K562 (cell line): ENCODE measurements around the gene CSNK1G2. TPM values are rescaled to one million over a fixed set of nuclear protein-coding genes. Genes with fewer than 3 reads are reported as not detected.

Source experiments
- ARID3A ChIP-seq: IDR thresholded peaks from 2 replicates; pipeline ENCODE4 v1.6.1; 2012; ENCODE audit warnings: low read depth, low read length, improper control_type of control experiment, borderline replicate concordance
- KLF10 ChIP-seq: fragments of 250-450 bp; sonication (Bioruptor Pico); IDR thresholded peaks from 2 replicates; pipeline ENCODE4 v1.6.1; 2021; ENCODE audit warnings: matching md5 sums
- ZNF282 ChIP-seq: sonication (generic); formaldehyde crosslinking; IDR thresholded peaks from 2 replicates; pipeline ENCODE4 v1.8.1; 2023; ENCODE audit warnings: missing genetic modification reagents
- ZNF318 ChIP-seq, 2 experiments: fragments of 450-650 bp; IDR thresholded peaks; 2 replicates each; pipeline ENCODE4 v1.6.1; 2016; ENCODE audit warnings: mild to moderate bottlenecking in 2 of 2, borderline replicate concordance in 1 of 2, low read depth in 1 of 2, moderate library complexity in 1 of 2
- ZNF717 ChIP-seq: fragments of 250-450 bp; sonication (Bioruptor Pico); IDR thresholded peaks from 2 replicates; pipeline ENCODE4 v1.5.0; 2021
- polyA plus RNA-seq, 8 experiments: library from polyadenylated mRNA; depleted of rRNA in 4 of 8; stranded (reverse) in 5 of 8; unstranded in 3 of 8; fragments of >200 nt; fragmentation: Nextera tagmentation in 2 of 8; fragmentation: Illumina TruSeq in 1 of 8; extraction: Ambion mirVana in 2 of 8; extraction: Trizol in 1 of 8; gene quantifications; 2 replicates each; pipeline versions ENCODE4 v1.2.1 to v1.2.3, GENCODE V29; 2011 to 2014; ENCODE audit warnings: inconsistent platforms in 1 of 8, missing spikeins in 1 of 8
- total RNA-seq, 7 experiments: library from RNA; depleted of rRNA in 6 of 7; stranded (reverse); fragments of >200 nt in 6 of 7; fragmentation: Illumina TruSeq in 2 of 7; extraction: Trizol in 2 of 7; gene quantifications; 2 replicates each; pipeline versions ENCODE4 v1.2.1 to v1.2.3, GENCODE V29; 2011 to 2021; ENCODE audit warnings: low replicate concordance in 1 of 7

The CSNK1G2 gene
- total and polyA plus RNA-seq, 9 of the 15 experiments (the other 6 are each of a cell fraction or from before 2014, with no cell fraction given), result 0.48 to 119 (median 49.5) TPM

- TF ChIP-seq ZNF318 (IDR thresholded peaks at IDR 0.05; ENCODE audit: borderline replicate concordance in 1 of 2, low read depth in 1 of 2), result no peak
- TF ChIP-seq ZNF717 (CRISPR knock-in tag), result no peak
- no peak for TF ChIP-seq ZNF282 (CRISPR knock-in tag)
- no peak for TF ChIP-seq KLF10 (CRISPR knock-in tag)
- no peak for TF ChIP-seq ARID3A
- TF ChIP-seq, all 486 proteins: peak for 0
Observed at GRCh38 chr19:1952635-1953034, 11.7 kb downstream of the CSNK1G2 start (continued).
